Suprapubic skin (tissue), 4 donors: ENCODE data around the gene MGME1. TPM values are rescaled to one million over a fixed set of nuclear protein-coding genes. Genes with fewer than 3 reads are reported as not detected.

Experiments
- DNase-seq, 2 donors: peaks; one replicate each; pipeline ENCODE4 v3.0.0-alpha.2; 2019; ENCODE audit warnings: low spot score in 2 of 2
- H3K27ac ChIP-seq: fragments of 200-600 bp; sonication (generic); one replicate; pipeline ENCODE4 v1.5.1; 2019
- H3K27me3 ChIP-seq: fragments of 200-600 bp; sonication (generic); one replicate; pipeline ENCODE4 v1.5.1; 2019
- H3K36me3 ChIP-seq: fragments of 200-600 bp; sonication (generic); one replicate; pipeline ENCODE4 v1.5.1; 2019
- H3K4me1 ChIP-seq: fragments of 200-600 bp; sonication (generic); one replicate; pipeline ENCODE4 v1.5.1; 2019
- H3K4me3 ChIP-seq: fragments of 200-600 bp; sonication (generic); one replicate; pipeline ENCODE4 v1.5.1; 2019; ENCODE audit warnings: mild to moderate bottlenecking
- H3K9me3 ChIP-seq: fragments of 200-600 bp; sonication (generic); one replicate; pipeline ENCODE4 v1.5.1; 2019
- EP300 ChIP-seq: sonication (generic); formaldehyde crosslinking; IDR thresholded peaks from one replicate; pipeline ENCODE4 v1.6.1; 2017; ENCODE audit warnings: antibody characterized with exemption
- POLR2A ChIP-seq, 2 donors: fragments of 450-650 bp; IDR thresholded peaks; one replicate each; pipeline ENCODE4 v1.6.1; 2017; ENCODE audit warnings: antibody characterized with exemption in 2 of 2, mild to moderate bottlenecking in 2 of 2, moderate library complexity in 2 of 2
- POLR2AphosphoS5 ChIP-seq, 3 donors: sonication (generic); formaldehyde crosslinking; IDR thresholded peaks; one replicate each; pipeline ENCODE4 v1.6.1; 2017; ENCODE audit warnings: antibody characterized with exemption in 3 of 3
- WGBS: methylation state at CpG from one replicate; pipeline ENCODE4 v1.1.5; 2018; 5-methylcytosine and 5-hydroxymethylcytosine counted together
- total RNA-seq, 4 donors: library from RNA; depleted of rRNA; stranded (reverse); fragments of >200 nt; gene quantifications; one replicate each; pipeline ENCODE4 v1.1.0, GENCODE V29; 2016
- TF ChIP-seq, protein P1 (sequence below), 2 donors: fragments of 200-600 bp in 1 of 2; fragments of 450-650 bp in 1 of 2; sonication (generic) in 1 of 2; IDR thresholded peaks; one replicate each; pipeline ENCODE4 v1.5.1; 2016 to 2019; ENCODE audit warnings: antibody characterized with exemption in 2 of 2, mild to moderate bottlenecking in 1 of 2, moderate library complexity in 1 of 2

MGME1 gene
- total RNA-seq, 4 donors from 2014 or later, result 30.2 to 68.1 (median 32.8) TPM

GRCh38 chr20:17961587-17961940 is 7.3 kb upstream of the MGME1 start:
- Histone ChIP-seq H3K27me3 (no peaks in the 10 kb centered on the region), H3K27ac (peak overlapping the region; percentile 60), H3K4me1 (peaks cover 86% of the 10 kb centered on the region), H3K4me3 (peak overlapping the region; percentile 11), H3K9me3 (no peaks in the 10 kb centered on the region), H3K36me3 (no peaks in the 10 kb centered on the region)
- TF ChIP-seq POLR2A (IDR thresholded peaks at IDR 0.05) (no peak), POLR2AphosphoS5 (IDR thresholded peaks at IDR 0.05) (no peak), EP300 (no peak)
- TF ChIP-seq, protein P1, sequence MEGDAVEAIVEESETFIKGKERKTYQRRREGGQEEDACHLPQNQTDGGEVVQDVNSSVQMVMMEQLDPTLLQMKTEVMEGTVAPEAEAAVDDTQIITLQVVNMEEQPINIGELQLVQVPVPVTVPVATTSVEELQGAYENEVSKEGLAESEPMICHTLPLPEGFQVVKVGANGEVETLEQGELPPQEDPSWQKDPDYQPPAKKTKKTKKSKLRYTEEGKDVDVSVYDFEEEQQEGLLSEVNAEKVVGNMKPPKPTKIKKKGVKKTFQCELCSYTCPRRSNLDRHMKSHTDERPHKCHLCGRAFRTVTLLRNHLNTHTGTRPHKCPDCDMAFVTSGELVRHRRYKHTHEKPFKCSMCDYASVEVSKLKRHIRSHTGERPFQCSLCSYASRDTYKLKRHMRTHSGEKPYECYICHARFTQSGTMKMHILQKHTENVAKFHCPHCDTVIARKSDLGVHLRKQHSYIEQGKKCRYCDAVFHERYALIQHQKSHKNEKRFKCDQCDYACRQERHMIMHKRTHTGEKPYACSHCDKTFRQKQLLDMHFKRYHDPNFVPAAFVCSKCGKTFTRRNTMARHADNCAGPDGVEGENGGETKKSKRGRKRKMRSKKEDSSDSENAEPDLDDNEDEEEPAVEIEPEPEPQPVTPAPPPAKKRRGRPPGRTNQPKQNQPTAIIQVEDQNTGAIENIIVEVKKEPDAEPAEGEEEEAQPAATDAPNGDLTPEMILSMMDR (IDR thresholded peaks at IDR 0.05), result no peak
- WGBS, result 17% methylated on average over 1 of the region's 1 CpG
- no peak for DNase-seq

GRCh38 chr20:17963114-17963897 is 5.5 kb upstream of the MGME1 start:
- no peaks in the 10 kb centered on the region for H3K27me3 ChIP-seq
- H3K36me3 ChIP-seq, result no peaks in the 10 kb centered on the region
- 77% methylated on average over 9 of the region's 9 CpGs for WGBS
- no peak overlapping the region for H3K4me3 ChIP-seq
- H3K9me3 ChIP-seq, result no peaks in the 10 kb centered on the region
- peak overlapping the region; percentile 60 for H3K27ac ChIP-seq
- no peak for TF ChIP-seq POLR2AphosphoS5 (IDR thresholded peaks at IDR 0.05)
- no peak for TF ChIP-seq EP300
- TF ChIP-seq, protein P1 (IDR thresholded peaks at IDR 0.05), result no peak
- no peak for TF ChIP-seq POLR2A (IDR thresholded peaks at IDR 0.05)
- peaks cover 89% of the 10 kb centered on the region for H3K4me1 ChIP-seq
- DNase-seq, result no peak

DNA sequence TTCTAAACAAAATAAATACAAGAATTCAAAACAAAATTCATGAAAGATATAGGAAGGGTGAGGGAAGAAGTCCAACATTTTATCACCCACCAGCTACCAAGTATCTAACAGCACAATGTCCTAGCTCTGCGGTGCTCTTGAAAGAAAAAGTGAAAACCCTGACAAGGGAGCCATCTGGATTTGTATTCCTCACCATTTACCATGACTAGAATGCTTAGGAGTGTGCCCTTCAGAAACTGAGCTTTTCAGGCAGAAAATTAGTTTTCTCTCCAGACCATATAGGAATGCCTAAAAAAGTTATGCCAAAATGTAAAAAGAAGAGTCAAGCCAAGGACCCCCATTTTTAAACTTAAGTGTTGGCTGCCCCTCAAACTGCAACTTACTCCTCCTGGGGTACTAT is 4.7 kb upstream of the MGME1 start:
- H3K9me3 ChIP-seq, result no peaks in the 10 kb centered on the region
- H3K4me3 ChIP-seq, result no peak overlapping the region
- no peaks in the 10 kb centered on the region for H3K36me3 ChIP-seq
- TF ChIP-seq POLR2A (IDR thresholded peaks at IDR 0.05) (no peak), POLR2AphosphoS5 (IDR thresholded peaks at IDR 0.05) (no peak), EP300 (no peak)
- TF ChIP-seq, protein P1 (IDR thresholded peaks at IDR 0.05), result no peak
- 80% methylated on average over 1 of the region's 1 CpG for WGBS
- no peak overlapping the region for H3K27ac ChIP-seq
- DNase-seq, result no peak
- no peaks in the 10 kb centered on the region for H3K27me3 ChIP-seq
- H3K4me1 ChIP-seq, result peaks cover 82% of the 10 kb centered on the region

DNA sequence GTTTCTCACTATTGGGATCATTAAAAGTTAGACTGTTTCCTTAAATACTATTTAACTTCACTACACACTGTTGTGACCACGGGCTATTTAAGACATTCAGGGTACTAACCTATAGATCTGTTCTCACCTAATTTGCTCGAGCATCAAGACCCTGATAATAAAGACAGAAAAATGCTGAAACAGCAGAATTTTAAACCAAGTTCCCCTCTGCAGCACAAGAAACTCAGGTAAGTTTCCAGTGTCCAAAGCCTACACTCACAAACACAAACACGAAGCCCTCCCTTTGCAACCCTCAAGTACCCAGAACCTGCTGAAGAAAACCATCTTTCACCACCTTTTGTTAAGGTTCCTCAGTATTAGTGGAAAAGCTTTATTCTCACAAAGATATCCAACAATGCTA is 4.2 kb upstream of the MGME1 start:
- H3K4me1 ChIP-seq, result peaks cover 76% of the 10 kb centered on the region
- H3K27ac ChIP-seq, result no peak overlapping the region
- no peaks in the 10 kb centered on the region for H3K36me3 ChIP-seq
- DNase-seq, result no peak
- H3K9me3 ChIP-seq, result no peaks in the 10 kb centered on the region
- H3K4me3 ChIP-seq, result no peak overlapping the region
- 85% methylated on average over 3 of the region's 3 CpGs for WGBS
- no peaks in the 10 kb centered on the region for H3K27me3 ChIP-seq
- TF ChIP-seq POLR2AphosphoS5 (IDR thresholded peaks at IDR 0.05), result no peak
- no peak for TF ChIP-seq POLR2A (IDR thresholded peaks at IDR 0.05)
- no peak for TF ChIP-seq EP300
- TF ChIP-seq, protein P1 (IDR thresholded peaks at IDR 0.05), result no peak

GRCh38 chr20:17965042-17965697 is 3.6 kb upstream of the MGME1 start:
- no peaks in the 10 kb centered on the region for H3K9me3 ChIP-seq
- H3K4me1 ChIP-seq, result peaks cover 75% of the 10 kb centered on the region
- DNase-seq, result no peak
- H3K36me3 ChIP-seq, result no peaks in the 10 kb centered on the region
- peak overlapping the region; percentile 95 for H3K4me3 ChIP-seq
- H3K27ac ChIP-seq, result peak overlapping the region; percentile 98
- no peaks in the 10 kb centered on the region for H3K27me3 ChIP-seq
- TF ChIP-seq, protein P1 (IDR thresholded peaks at IDR 0.05), result no peak
- TF ChIP-seq POLR2A (IDR thresholded peaks at IDR 0.05) (no peak), EP300 (no peak), POLR2AphosphoS5 (IDR thresholded peaks at IDR 0.05) (no peak)
- 66% methylated on average over 9 of the region's 9 CpGs for WGBS
